ENCODE results near the gene TECTA.
"Not testable (repeated sequence)": the region's sequence is repeated elsewhere in the genome, so short reads cannot be mapped to it uniquely, and the experiment has no call there.

TECTA gene

GRCh38 chr11:121229495-121230215 lies 128.6 kb downstream of the TECTA start:
- DNase-seq (ENCODE audit: low spot score), result no peak

GRCh38 chr11:121231576-121232278 lies 130.7 kb downstream of the TECTA start:
- DNase-seq (ENCODE audit: low spot score), result no peak

- no peak for DNase-seq (ENCODE audit: low spot score)
Measured at GRCh38 chr11:121235057-121235456, 134.0 kb downstream of the TECTA start.

GRCh38 chr11:121236115-121237001 lies 135.3 kb downstream of the TECTA start:
- DNase-seq (ENCODE audit: low spot score), result no peak

DNA sequence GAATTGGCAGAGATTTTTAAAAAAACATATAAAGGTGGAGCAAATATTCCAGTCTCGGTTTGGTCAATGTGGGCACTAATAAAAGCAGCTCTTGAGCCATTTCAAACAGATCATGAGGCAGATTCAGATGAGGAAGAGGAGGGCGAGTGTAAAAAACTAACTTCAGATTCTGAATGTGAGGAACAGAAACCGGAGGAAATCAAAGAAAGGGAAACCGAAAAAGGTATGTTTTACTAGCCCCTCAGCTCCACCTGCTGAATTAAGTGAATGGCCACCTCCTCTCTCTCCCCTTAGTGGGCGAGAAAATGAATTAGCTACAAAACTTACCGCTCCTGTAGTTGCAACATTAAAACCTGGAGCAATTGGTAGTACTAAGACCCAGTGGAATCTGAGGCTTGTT lies 136.2 kb downstream of the TECTA start:
- DNase-seq (ENCODE audit: low spot score), result not testable (repeated sequence)

- no peak for DNase-seq (ENCODE audit: low spot score)
Measured at GRCh38 chr11:121237686-121238658, 136.9 kb downstream of the TECTA start.

DNA sequence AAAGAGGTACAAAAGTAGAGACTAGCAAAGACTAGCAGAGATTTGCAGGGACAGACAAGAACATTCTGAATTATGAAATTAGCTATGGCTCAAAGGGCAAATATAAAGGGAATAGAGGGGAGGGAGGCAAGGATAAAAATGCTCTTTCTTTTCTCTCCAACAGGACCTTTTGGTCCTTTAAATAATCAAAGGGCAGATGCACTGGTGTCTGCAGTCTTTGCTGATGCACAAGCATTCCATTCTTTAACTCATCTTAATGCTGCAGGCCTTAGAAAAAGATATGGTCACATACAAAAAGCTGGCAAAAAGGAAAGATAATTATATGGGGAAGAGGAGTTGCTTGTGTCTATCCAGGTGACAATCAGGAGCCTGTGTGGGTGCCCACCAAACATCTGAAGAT lies 137.9 kb downstream of the TECTA start:
- no peak for DNase-seq (ENCODE audit: low spot score)

DNA sequence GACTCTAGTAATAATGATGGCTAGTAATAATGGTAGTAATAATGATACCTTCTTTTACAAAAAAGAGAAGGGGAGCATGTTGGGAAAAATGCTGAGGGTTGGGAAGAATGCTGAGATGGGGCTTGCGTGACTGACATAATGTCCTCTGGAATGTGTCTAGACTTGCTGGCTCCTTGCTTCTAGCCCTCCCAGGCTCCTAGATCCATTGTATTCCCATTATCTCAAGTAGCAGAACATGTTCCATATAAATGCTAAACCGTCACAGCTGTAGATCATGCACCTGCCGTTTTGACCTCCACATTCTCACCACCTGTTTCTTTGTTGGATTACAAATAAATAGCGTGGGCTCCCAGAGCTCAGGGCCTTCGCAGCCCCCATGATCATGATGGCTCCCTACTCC lies 139.0 kb downstream of the TECTA start:
- not testable (repeated sequence) for DNase-seq (ENCODE audit: low spot score)

DNA sequence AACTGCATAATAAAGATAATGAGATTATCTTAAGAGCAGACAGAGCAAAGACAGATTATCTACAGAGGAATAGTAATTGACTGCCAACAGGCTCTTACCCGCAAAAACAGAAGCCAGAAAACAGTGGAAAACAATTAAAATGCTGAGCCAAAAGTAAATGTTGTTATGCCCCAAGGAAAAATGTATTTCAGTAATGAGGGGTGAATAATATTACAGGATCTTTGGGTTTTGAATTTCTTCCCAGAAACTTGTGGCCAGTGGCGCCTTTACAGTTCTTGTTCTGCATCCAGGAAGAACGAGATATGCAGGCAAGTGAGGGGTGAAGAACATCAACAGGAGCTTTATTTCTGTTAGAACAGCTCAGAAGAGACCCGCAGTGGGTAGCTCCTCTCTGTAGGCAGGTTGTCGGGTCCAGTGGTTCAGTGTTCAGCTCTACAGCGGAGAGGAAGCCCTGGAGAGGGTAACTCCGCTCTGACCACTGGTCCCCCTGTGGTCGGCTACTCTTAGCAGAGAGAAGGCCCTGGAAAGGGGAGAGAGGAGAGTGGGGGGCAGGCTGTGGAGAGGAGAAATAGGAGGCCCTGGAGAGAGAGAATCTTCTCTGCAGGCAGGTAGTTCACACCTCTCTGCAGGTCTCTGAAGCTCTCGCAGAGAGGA lies 139.7 kb downstream of the TECTA start:
- DNase-seq (ENCODE audit: low spot score), result no peak

Data from CD4-positive, alpha-beta T cell treated with Interleukin-6 at 100 ng/mL for 8 hours (primary cell).